IMR-90 (cell line): ENCODE measurements around the gene LAPTM5. TPM values are rescaled to one million over a fixed set of nuclear protein-coding genes. Genes with fewer than 3 reads are reported as not detected.

ENCODE experiments used
- ATAC-seq: fragments of 200-7000 bp; cut with Tn5 transposase; 2 replicates; pipeline ENCODE4 v1.9.1; 2020; ENCODE audit warnings: low read depth, mild to moderate bottlenecking, moderate library complexity
- BruUV-seq: library from RNA; stranded (reverse); fragments of 400-500 nt; replicated peaks from 2 replicates; lab custom pipeline; 2021; lab: Mats Ljungman, UMichigan
- CTCF ChIA-PET: fragments of 300-600 bp; formaldehyde crosslinking; extraction: SDS; loops from one replicate; lab custom pipeline; 2021; ENCODE audit warnings: antibody characterized with exemption; lab: Yijun Ruan, JAX
- POLR2A ChIA-PET: fragments of 300-600 bp; sonication (Branson Sonifier 250); formaldehyde crosslinking; loops from one replicate; lab custom pipeline; 2022; ENCODE audit warnings: antibody characterized with exemption; ENCODE audit not compliant: unreplicated experiment; lab: Charles Lee
- DNase-seq: peaks from one replicate; pipeline ENCODE4 v3.0.0; 2013
- H2AFZ ChIP-seq: replicated peaks from 2 replicates; pipeline ENCODE3; 2013; ENCODE audit warnings: low read length, mild to moderate bottlenecking; ENCODE audit not compliant: poor library complexity
- H2AK5ac ChIP-seq: 2 replicates; pipeline ENCODE4 v1.6.1; 2013; ENCODE audit warnings: low read depth, low read length, inconsistent platforms
- H2AK9ac ChIP-seq: replicated peaks from 2 replicates; pipeline ENCODE3; 2013; ENCODE audit warnings: mild to moderate bottlenecking, low read depth, low read length, moderate library complexity; ENCODE audit not compliant: poor library complexity
- H2BK120ac ChIP-seq: 2 replicates; pipeline ENCODE4 v1.6.1; 2013; ENCODE audit warnings: low read depth, low read length, inconsistent platforms
- H2BK15ac ChIP-seq: 3 replicates; pipeline ENCODE4 v1.6.1; 2013; ENCODE audit warnings: low read depth, low read length, inconsistent platforms
- H2BK20ac ChIP-seq: 2 replicates; pipeline ENCODE4 v1.6.1; 2013; ENCODE audit warnings: low read depth, mild to moderate bottlenecking, inconsistent platforms, low read length, moderate library complexity
- H2BK5ac ChIP-seq: 2 replicates; pipeline ENCODE4 v1.6.1; 2013; ENCODE audit warnings: mild to moderate bottlenecking, low read depth, low read length, inconsistent platforms; ENCODE audit not compliant: poor library complexity, severe bottlenecking
- H3K14ac ChIP-seq: replicated peaks from 2 replicates; pipeline ENCODE4 v1.6.1; 2013; ENCODE audit warnings: low read depth, low read length, inconsistent platforms
- H3K18ac ChIP-seq: 2 replicates; pipeline ENCODE4 v1.6.1; 2013; ENCODE audit warnings: low read depth, low read length, control low read depth
- H3K23ac ChIP-seq: 2 replicates; pipeline ENCODE4 v1.6.1; 2013; ENCODE audit warnings: low read depth, low read length, inconsistent platforms
- H3K27ac ChIP-seq: 2 replicates; pipeline ENCODE4 v1.5.1; 2013; ENCODE audit warnings: mild to moderate bottlenecking, control low read depth, low read length; ENCODE audit not compliant: insufficient read depth
- H3K27me3 ChIP-seq: 2 replicates; pipeline ENCODE4 v1.6.1; 2013; ENCODE audit warnings: low read length; ENCODE audit not compliant: control insufficient read depth, insufficient read depth
- H3K36me3 ChIP-seq: 2 replicates; pipeline ENCODE4 v1.6.1; 2013; ENCODE audit warnings: low read length, mixed read lengths; ENCODE audit not compliant: control insufficient read depth, insufficient read depth
- H3K4ac ChIP-seq: 2 replicates; pipeline ENCODE4 v1.6.1; 2013; ENCODE audit warnings: low read depth, low read length, inconsistent platforms
- H3K4me1 ChIP-seq: 2 replicates; pipeline ENCODE4 v1.6.1; 2013; ENCODE audit warnings: low read length, mixed read lengths; ENCODE audit not compliant: control insufficient read depth, insufficient read depth
- H3K4me2 ChIP-seq: 2 replicates; pipeline ENCODE4 v1.6.1; 2013; ENCODE audit warnings: low read depth, mild to moderate bottlenecking, control low read depth, low read length, moderate library complexity
- H3K4me3 ChIP-seq: 2 replicates; pipeline ENCODE4 v1.5.1; 2013; ENCODE audit warnings: low read depth, mild to moderate bottlenecking, control low read depth, low read length, moderate library complexity; ENCODE audit not compliant: insufficient read depth
- H3K56ac ChIP-seq: 2 replicates; pipeline ENCODE4 v1.6.1; 2013; ENCODE audit warnings: low read length, inconsistent platforms; ENCODE audit not compliant: insufficient read depth; ENCODE audit errors: extremely low read depth
- H3K79me1 ChIP-seq, 2 experiments: 2 replicates each; pipeline ENCODE4 v1.6.1; 2013; ENCODE audit warnings: low read length in 2 of 2, inconsistent platforms in 1 of 2, low read depth in 1 of 2
- H3K9ac ChIP-seq: 2 replicates; pipeline ENCODE4 v1.6.1; 2013; ENCODE audit warnings: low read depth, low read length, control low read depth
- H3K9me1 ChIP-seq: 2 replicates; pipeline ENCODE4 v1.6.1; 2013; ENCODE audit warnings: low read length, inconsistent platforms; ENCODE audit not compliant: insufficient read depth
- H3K9me3 ChIP-seq: 2 replicates; pipeline ENCODE4 v1.6.1; 2013; ENCODE audit warnings: low read length; ENCODE audit not compliant: control insufficient read depth, insufficient read depth
- H4K20me1 ChIP-seq: 2 replicates; pipeline ENCODE4 v1.6.1; 2013; ENCODE audit warnings: low read length, inconsistent platforms; ENCODE audit not compliant: insufficient read depth
- H4K5ac ChIP-seq: 2 replicates; pipeline ENCODE4 v1.6.1; 2013; ENCODE audit warnings: mild to moderate bottlenecking, low read depth, low read length, control low read depth
- H4K8ac ChIP-seq, 2 experiments: 2 replicates each; pipeline ENCODE4 v1.6.1; 2013; ENCODE audit warnings: low read depth in 2 of 2, low read length in 2 of 2, control low read depth in 1 of 2, inconsistent platforms in 1 of 2
- H4K91ac ChIP-seq: 2 replicates; pipeline ENCODE4 v1.6.1; 2013; ENCODE audit warnings: low read depth, low read length, inconsistent platforms; ENCODE audit not compliant: insufficient read depth
- BHLHE40 ChIP-seq: fragments of 150-350 bp; IDR thresholded peaks from 2 replicates; pipeline ENCODE4 v1.6.1; 2016; ENCODE audit warnings: mild to moderate bottlenecking, low read depth, low read length
- CEBPB ChIP-seq: IDR thresholded peaks from 2 replicates; pipeline ENCODE4 v1.6.1; 2012; ENCODE audit warnings: low read depth, low read length, improper control_type of control experiment
- CHD1 ChIP-seq: IDR thresholded peaks from 2 replicates; pipeline ENCODE4 v1.6.1; 2012; ENCODE audit warnings: low read depth, low read length, improper control_type of control experiment
- CTCF ChIP-seq: conservative IDR thresholded peaks from 2 replicates; pipeline ENCODE4 v1.5.1; 2012; ENCODE audit warnings: mild to moderate bottlenecking, low read depth, low read length, improper control_type of control experiment
- ELK1 ChIP-seq: fragments of 150-350 bp; IDR thresholded peaks from 2 replicates; pipeline ENCODE4 v1.6.1; 2016; ENCODE audit warnings: low read depth, mild to moderate bottlenecking, low read length, moderate library complexity, borderline replicate concordance
- FOS ChIP-seq: fragments of 150-350 bp; IDR thresholded peaks from 2 replicates; pipeline ENCODE4 v1.6.1; 2016; ENCODE audit warnings: low read depth, low read length
- MAFK ChIP-seq: IDR thresholded peaks from 2 replicates; pipeline ENCODE4 v1.6.1; 2012; ENCODE audit warnings: low read depth, low read length, improper control_type of control experiment
- MAZ ChIP-seq: IDR thresholded peaks from 2 replicates; pipeline ENCODE4 v1.6.1; 2012; ENCODE audit warnings: low read depth, mild to moderate bottlenecking, low read length, improper control_type of control experiment, moderate library complexity, borderline replicate concordance
- MXI1 ChIP-seq: IDR thresholded peaks from 2 replicates; pipeline ENCODE4 v1.6.1; 2012; ENCODE audit warnings: low read depth, mild to moderate bottlenecking, low read length, moderate library complexity, borderline replicate concordance
- NFE2L2 ChIP-seq: fragments of 150-350 bp; IDR thresholded peaks from 2 replicates; pipeline ENCODE4 v1.6.1; 2016; ENCODE audit warnings: low read depth, mild to moderate bottlenecking, low read length
- POLR2A ChIP-seq: IDR thresholded peaks from 2 replicates; pipeline ENCODE4 v1.6.1; 2012; ENCODE audit warnings: mild to moderate bottlenecking, low read depth, low read length
- RAD21 ChIP-seq: IDR thresholded peaks from 2 replicates; pipeline ENCODE4 v1.6.1; 2012; ENCODE audit warnings: low read length, improper control_type of control experiment
- RCOR1 ChIP-seq: IDR thresholded peaks from 2 replicates; pipeline ENCODE4 v1.6.1; 2012; ENCODE audit warnings: mild to moderate bottlenecking, low read length, improper control_type of control experiment; ENCODE audit not compliant: insufficient replicate concordance
- RFX5 ChIP-seq: IDR thresholded peaks from 2 replicates; pipeline ENCODE4 v1.8.0; 2012; ENCODE audit warnings: low read depth, mild to moderate bottlenecking, low read length, moderate library complexity
- USF2 ChIP-seq: fragments of 150-350 bp; IDR thresholded peaks from 2 replicates; pipeline ENCODE4 v1.6.1; 2017; ENCODE audit warnings: mild to moderate bottlenecking, antibody characterized with exemption, low read length, low read depth
- WGBS, 2 experiments: methylation state at CpG; one replicate each; pipeline versions ENCODE4 v1.1.5 to v1.1.7; 2013; ENCODE audit warnings: missing lambda C conversion rate in 2 of 2; ENCODE audit not compliant: insufficient read length in 1 of 2; ENCODE audit errors: extremely low coverage in 2 of 2; 5-methylcytosine and 5-hydroxymethylcytosine counted together
- dilution Hi-C: fragments of 300-500 bp; cut with HindIII; formaldehyde crosslinking; loops from one replicate; pipeline ENCODE4 v1.14.3; 2018; ENCODE audit warnings: low sequenced_read_pairs; ENCODE audit not compliant: unreplicated experiment
- in situ Hi-C: fragments of 300-500 bp; cut with MboI; formaldehyde crosslinking; loops from 3 replicates; pipeline ENCODE4 v1.14.3; 2019; ENCODE audit warnings: low sequenced_read_pairs, inconsistent platforms, mixed read lengths
- intact Hi-C: fragments of 100-400 bp; cut with micrococcal nuclease; formaldehyde crosslinking; loops from 2 replicates; pipeline ENCODE4 v1.10.0; 2022
- polyA plus RNA-seq, 3 experiments: library from polyadenylated mRNA; depleted of rRNA; stranded (reverse); fragments of >200 nt; gene quantifications; 2 replicates each; pipeline ENCODE4 v1.2.3, GENCODE V29; 2012; ENCODE audit warnings: low replicate concordance in 1 of 3
- total RNA-seq: library from RNA; depleted of rRNA; stranded (reverse); fragments of >200 nt; gene quantifications from 2 replicates; pipeline ENCODE4 v1.2.3, GENCODE V29; 2012

LAPTM5 gene
- total and polyA plus RNA-seq, 2 of the 4 experiments (the other 2 are of a cell fraction) = 0.09 TPM; not detected in 1

- Histone ChIP-seq H3K4me2 (no peak overlapping the region), H4K8ac (no peak overlapping the region), H4K91ac (no peak overlapping the region), H3K4ac (no peak overlapping the region), H3K14ac (no peak overlapping the region), H2AK5ac (no peak overlapping the region), H4K5ac (no peak overlapping the region), H3K9me3 (peaks cover 3% of the 10 kb centered on the region; the same call in 1 of the 2 replicates), H2AK9ac (no peak overlapping the region), H2BK20ac (no peak overlapping the region), H3K4me3 (no peak overlapping the region), H2AFZ (no peak overlapping the region), H3K23ac (no peak overlapping the region), H2BK15ac (no peak overlapping the region), H4K20me1 (no peaks in the 10 kb centered on the region), H3K27me3 (peaks cover 58% of the 10 kb centered on the region), H3K9ac (no peak overlapping the region), H3K4me1 (no peaks in the 10 kb centered on the region), H3K18ac (no peak overlapping the region), H3K36me3 (no peaks in the 10 kb centered on the region), H3K79me1 (no peaks in the 10 kb centered on the region), H3K27ac (no peak overlapping the region), H3K9me1 (no peaks in the 10 kb centered on the region), H2BK5ac (no peak overlapping the region), H3K56ac (no peak overlapping the region), H2BK120ac (no peak overlapping the region)
- in situ Hi-C loops = no loop called here
- intact Hi-C loops = no loop called here
- CTCF ChIA-PET = no interaction called here
- dilution Hi-C loops = no loop called here
- WGBS, 2 experiments = 10% methylated on average over 14 of the region's 56 CpGs; no CpG with 5 or more reads in 1 of the 2 experiments
- DNase-seq (no peak), ATAC-seq (no peak)
- POLR2A ChIA-PET = no interaction called here
- BruUV-seq = no TSS peak
- TF ChIP-seq MAZ = no peak
- TF ChIP-seq MAFK = no peak
- no peak for TF ChIP-seq CTCF
- TF ChIP-seq CEBPB = no peak
- no peak for TF ChIP-seq USF2
- TF ChIP-seq MXI1 = no peak
- no peak for TF ChIP-seq FOS
- TF ChIP-seq POLR2A = no peak
- no peak for TF ChIP-seq ELK1
- no peak for TF ChIP-seq RCOR1
- no peak for TF ChIP-seq BHLHE40
- no peak for TF ChIP-seq NFE2L2
- no peak for TF ChIP-seq RAD21
- TF ChIP-seq CHD1 = no peak
- no peak for TF ChIP-seq RFX5
These were observed 72.4 kb downstream of the LAPTM5 start for GRCh38 chr1:30684881-30685795.
